GDM1 (cell line): ENCODE data around the gene TSEN54.

Source experiments
- DNase-seq: peaks from one replicate; lab custom pipeline; 2025; lab: John Stamatoyannopoulos, UW

Gene TSEN54

DNA sequence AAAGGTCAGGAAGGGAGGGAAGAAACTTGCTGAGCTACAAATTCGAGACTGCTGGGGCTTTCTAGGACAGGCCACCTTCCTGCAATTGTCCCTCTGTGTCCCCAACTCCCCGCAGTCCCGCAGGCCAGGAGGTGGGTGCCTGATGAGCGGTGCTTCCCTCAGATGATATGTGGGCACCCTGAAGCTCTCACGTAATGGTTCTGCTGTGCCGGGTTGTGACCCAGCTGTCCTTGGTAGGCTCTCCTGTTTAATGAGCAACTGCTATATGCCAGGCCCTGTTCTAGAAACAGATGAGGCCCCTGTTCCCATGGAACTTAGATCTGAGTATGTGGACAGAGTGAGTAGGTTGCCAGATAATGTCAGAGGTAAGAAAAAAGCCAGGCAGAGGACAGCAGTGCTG is 49.3 kb downstream of the TSEN54 start:
- DNase-seq, result no peak

DNA sequence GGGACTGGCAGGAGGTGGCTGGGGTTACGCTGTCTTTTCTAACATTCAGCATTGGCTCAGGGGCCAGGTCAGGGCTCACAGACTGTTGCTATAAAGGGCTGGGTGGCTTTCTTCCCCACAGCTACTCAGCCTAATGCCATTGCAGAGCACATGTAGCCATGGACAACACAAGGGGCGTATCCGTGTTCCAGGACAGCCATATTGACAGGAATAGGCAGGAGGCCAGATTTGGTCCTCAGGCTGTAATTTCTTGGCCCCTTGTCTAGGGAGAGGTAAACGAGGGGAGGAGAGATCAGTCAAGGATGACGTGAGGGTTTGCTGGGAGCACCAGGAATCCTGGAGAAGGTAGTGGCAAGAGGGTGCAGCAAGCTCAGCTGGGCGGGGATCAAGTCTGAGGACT is 50.1 kb downstream of the TSEN54 start:
- no peak for DNase-seq

DNA sequence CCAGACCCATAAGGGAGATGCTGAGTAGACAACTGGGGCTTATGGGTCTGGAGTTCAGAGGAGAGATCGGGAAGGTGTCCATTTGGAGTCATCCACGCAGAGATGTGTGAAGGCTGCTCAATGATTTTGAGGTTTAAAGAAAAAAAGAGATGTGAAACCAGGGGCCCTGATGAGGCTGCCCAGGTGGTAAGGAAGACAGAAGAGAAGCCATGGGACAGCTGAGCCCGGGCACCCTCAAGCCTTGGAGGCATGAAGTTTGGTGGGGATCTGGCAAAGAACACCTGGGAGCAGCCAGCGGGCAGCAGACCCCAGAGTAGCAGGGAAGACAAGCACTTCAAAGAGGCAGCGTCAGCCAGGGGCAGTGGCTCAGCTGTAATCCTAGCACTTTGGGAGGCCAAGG is 50.5 kb downstream of the TSEN54 start:
- no peak for DNase-seq

DNA sequence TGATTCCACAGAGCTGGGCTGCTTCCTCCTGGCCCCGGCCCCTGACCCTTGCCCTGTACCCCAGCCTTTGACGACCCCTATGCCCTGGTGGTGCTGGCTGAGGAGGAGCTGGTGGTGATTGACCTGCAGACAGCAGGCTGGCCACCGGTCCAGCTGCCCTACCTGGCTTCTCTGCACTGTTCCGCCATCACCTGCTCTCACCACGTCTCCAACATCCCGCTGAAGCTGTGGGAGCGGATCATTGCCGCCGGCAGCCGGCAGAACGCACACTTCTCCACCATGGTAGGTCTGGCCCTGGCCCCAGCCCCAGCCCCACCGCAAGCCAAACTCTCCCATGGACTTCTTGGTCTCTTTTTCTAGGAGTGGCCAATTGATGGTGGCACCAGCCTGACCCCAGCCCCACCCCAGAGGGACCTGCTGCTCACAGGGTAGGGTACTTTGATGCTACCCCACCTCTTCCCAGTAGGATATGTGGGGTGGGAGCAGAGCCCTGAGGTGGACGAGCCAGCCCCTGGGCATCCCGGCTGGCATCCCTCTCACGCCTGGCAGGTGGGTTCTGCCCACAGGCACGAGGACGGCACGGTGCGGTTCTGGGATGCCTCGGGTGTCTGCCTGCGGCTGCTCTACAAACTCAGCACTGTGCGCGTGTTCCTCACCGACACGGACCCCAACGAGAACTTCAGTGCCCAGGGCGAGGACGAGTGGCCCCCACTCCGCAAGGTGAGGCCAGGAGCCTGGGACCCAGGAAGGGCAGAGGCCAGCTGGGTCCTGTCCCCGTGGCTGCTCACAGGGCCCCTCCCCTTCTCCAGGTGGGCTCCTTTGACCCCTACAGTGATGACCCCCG is 52.3 kb downstream of the TSEN54 start:
- no peak for DNase-seq

DNA sequence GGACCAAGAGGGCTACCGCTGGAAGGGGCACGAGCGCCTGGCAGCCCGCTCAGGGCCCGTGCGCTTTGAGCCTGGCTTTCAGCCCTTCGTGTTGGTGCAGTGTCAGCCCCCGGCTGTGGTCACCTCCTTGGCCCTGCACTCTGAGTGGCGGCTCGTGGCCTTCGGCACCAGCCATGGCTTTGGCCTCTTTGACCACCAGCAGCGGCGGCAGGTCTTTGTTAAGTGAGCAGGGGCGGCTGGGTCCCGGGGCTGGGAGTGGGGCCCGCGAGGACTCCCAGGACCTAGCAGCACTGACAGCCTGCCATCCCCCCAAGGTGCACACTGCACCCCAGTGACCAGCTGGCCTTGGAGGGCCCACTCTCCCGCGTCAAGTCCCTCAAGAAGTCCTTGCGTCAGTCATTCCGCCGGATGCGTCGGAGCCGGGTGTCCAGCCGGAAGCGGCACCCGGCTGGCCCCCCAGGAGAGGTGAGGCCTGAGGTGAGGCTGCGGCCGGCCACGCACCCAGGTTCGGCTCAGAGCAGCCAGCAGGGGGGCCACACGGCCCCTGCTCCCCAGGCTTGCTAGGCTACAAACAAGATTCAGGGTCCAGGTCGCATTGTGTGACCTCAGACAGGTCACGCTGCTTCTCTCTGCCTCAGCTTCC is 53.8 kb downstream of the TSEN54 start:
- DNase-seq, result no peak

DNA sequence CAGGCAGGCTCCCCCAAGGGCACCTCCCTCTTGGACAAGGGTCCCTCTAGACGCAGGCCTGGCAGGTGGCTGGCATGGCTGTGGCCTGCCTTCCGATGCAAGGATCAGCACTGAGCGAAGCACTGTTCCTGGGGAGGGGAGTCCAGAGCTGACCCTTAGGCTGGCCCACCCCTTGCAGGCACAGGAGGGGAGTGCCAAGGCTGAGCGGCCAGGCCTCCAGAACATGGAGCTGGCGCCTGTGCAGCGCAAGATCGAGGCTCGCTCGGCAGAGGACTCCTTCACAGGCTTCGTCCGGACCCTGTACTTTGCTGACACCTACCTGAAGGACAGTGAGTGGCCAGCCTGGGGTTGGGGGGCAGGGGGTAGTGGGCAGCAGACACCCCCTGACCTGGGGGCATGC is 54.4 kb downstream of the TSEN54 start:
- no peak for DNase-seq

DNA sequence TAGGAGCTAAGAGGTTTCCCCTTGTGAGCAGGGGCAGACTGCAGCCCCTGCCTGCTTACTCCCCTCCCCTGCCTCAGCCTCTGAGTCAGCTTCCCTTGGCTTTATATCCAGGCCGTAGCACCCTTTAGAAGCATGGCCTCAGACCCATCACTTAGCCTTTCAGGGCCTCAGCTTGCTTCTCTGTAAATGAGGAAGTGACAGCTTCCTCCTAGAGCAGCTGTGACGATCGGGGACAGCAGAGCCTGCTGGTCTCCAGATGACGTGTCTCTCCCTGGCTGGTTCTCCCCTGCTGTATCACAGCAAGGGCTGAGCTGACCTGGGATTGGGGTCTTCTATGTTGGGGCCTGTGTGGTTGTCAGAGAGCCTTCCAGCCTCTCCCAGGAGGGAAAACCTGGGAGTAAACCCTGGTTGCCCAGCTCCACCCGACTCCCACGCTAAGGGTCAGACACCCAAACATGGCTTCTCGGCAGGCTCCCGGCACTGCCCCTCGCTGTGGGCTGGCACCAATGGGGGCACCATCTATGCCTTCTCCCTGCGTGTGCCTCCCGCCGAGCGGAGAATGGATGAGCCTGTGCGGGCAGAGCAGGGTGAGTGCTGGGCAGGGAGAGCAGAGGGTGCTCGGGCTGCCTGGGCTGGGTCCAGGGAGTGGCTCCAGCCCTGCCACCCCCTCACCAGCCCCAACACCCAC is 55.0 kb downstream of the TSEN54 start:
- DNase-seq, result peak; percentile 94

DNA sequence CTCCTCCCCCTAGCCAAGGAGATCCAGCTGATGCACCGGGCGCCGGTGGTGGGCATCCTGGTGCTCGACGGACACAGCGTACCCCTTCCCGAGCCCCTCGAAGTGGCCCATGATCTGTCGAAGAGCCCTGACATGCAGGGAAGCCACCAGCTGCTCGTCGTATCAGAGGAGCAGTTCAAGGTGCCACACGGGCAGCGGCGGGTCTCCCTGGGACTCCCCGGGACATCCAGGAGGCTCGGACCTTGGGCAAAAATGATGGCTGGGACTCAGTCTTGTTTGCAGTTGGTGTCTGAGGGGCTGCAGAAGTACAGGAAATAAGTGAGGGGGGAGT is 55.5 kb downstream of the TSEN54 start:
- no peak for DNase-seq

DNA sequence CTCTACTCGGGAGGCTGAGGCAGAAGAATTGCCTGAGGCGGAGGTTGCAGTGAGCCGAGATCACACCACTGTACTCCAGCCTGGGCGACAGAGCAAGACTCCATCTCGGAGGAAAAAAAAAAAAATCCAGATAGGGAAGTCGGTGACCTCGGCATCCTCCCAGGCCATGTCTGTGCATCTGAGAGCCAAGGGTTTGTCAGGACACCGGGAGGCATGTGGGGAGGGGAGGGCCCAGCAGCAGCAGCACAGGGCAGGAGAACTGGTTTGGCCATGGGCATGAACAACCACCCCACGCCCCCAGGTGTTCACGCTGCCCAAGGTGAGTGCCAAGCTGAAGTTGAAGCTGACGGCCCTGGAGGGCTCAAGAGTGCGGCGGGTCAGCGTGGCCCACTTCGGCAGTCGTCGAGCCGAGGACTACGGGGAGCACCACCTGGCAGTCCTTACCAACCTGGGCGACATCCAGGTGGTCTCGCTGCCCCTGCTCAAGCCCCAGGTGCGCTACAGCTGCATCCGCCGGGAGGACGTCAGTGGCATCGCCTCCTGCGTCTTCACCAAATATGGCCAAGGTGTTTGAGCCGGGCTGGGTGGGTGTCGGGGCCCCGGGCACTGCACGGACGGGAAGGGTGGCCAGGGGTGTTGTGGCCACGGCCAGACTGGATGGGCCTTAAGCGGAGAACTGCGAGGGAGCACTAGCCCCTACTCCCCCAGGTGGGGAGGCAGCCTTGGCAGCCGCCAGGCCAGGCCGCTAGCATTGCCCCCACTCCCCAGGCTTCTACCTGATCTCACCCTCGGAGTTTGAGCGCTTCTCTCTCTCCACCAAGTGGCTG is 56.6 kb downstream of the TSEN54 start:
- no peak for DNase-seq

DNA sequence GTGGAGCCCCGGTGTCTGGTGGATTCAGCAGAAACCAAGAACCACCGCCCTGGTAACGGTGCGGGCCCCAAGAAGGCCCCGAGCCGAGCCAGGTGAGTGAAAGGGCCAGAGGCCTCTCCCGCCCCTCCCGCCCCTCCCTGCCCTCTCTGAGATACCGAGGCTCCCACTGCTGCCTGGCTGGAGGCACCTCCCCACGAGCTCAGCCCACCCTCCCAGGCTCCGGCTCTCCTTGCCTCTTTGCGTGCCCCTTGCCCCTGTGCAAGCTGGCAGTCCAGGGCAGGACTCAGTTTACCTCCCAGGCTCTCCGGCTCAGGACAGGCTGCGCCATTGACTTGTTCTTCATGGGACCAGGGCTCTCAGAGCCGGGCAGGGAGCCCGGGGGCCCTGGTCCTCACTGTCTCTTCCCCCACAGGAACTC is 57.2 kb downstream of the TSEN54 start:
- no peak for DNase-seq

DNA sequence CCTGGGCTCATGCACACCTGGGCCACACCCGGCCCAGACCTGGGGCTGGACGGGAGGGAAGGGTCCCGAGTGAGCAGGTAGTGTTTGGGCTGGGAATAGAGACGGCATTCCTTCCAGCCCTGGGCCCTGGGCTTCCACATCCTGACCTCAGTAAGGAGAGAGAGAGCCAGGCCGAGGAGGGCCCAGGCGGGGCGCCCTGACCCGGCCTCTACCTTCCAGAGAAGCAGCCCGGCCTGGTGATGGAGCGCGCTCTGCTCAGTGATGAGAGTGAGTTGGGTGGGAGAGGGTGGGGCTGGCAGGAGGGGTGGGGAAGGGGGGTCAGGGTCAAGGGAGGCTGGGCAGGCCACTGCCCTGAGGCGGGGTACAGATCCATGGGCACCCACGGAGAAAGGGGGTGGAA is 57.7 kb downstream of the TSEN54 start:
- no peak for DNase-seq
